Cerebellar cortex (tissue), 1 donor: ENCODE data around the gene KATNAL1.

ENCODE experiments used
- DNase-seq: peaks from one replicate; pipeline ENCODE4 v3.0.0-alpha.2; 2015; ENCODE audit warnings: low spot score

KATNAL1 gene

GRCh38 chr13:30332456-30333143, 25.2 kb upstream of the KATNAL1 start:
- no peak for DNase-seq

DNA sequence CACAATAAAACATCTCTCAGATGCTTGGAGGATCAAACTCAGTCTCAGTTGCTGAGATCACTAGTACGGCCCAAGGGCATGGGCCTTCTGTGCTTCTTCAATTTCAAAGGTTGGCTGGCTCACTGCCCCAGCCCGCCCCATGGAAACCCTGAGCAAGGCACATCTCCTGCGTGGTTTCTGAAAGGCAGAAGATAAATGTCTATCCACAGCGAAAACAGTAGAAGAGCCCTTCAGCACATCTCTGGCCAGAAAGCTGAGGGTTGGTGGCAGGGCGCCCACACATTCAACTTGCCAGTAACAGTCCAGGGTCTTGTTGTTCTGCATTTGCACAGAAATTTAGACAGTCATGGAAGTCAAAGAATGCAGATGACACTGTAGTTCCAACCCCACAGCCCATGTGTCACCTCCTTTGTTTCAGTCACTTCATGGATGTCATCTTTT, 24.0 kb upstream of the KATNAL1 start:
- DNase-seq = no peak

DNA sequence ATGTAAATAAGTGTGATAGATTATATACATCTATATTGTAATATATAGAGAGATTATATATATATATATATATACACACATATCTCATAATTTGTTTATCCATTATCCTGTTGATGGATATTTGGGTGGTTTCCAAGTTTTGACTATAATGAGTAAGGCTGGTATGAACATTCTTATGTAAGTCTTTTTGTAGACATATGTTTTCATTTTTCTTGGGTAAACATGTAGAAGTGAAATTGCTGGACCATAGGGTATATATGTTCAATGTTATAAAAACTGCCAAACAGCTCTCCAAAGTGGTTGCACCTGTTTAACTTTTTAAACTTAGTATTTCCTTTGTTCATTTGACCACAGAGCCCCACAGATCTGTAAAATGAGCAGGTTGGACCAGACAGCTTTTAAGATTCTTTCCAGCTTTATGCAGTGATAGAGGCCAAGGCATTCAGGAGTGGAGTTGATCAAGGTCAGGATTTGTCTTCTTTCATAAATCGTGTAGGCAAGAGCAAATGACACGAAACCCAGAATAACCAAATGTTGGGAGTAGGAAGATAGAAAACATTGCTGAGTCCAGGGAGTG, 21.7 kb upstream of the KATNAL1 start:
- no peak for DNase-seq

DNA sequence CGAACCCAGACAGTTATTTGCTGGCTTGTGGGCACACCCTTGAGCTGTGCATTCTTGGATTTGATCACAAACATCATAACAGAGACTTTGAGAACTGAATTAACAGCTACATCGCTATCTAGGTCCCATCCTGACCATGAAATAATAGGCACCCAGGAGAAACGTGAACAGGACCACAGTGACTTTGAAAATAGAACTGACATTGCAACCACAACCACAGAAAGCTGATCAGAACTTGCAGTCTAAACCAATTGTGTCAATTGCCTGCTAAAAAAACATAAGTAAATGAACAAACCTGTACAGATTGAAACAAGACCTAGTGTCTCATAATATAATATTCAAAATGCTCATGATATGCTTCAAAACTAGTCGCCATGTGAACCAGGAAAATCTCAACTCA, 18.3 kb upstream of the KATNAL1 start:
- DNase-seq = no peak

DNA sequence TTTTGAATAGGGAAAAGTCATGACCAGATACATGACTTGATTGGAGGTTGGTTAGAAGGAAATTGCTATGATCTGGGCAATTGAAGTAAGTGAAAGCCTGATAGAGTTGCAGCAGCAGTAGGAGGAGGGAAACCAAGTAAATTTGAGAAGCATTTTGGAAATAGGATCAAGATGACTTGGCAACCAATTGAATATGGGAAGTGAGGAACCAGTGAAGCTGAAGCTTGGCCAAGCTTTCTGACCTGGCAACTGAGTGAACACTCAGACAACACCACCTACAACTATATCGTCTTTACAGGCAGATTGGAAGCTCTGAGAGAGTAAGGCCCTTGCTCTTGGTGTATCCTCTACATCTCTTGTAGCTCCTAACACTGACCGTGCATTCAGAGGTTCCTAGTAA, 16.2 kb upstream of the KATNAL1 start:
- DNase-seq = no peak

DNA sequence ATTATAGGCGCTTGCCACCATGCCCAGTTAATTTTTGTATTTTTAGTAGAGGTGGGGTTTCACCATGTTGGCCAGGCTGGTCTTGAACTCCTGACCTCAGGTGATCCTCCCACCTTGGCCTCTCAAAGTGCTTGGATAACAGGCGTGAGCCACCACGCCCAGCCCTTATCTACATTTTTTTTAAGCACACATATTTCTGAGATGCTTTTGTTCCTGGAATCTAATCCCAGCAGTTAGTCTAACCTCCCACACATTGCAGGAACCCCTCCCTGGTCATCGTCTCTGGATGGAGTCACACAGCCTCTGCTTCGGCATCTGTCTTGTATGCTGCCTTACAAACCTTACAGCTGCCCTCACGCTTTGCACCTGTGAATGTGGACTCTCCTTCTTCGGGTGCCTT, 15.1 kb upstream of the KATNAL1 start:
- no peak for DNase-seq

GRCh38 chr13:30321256-30321655, 13.9 kb upstream of the KATNAL1 start:
- no peak for DNase-seq

DNA sequence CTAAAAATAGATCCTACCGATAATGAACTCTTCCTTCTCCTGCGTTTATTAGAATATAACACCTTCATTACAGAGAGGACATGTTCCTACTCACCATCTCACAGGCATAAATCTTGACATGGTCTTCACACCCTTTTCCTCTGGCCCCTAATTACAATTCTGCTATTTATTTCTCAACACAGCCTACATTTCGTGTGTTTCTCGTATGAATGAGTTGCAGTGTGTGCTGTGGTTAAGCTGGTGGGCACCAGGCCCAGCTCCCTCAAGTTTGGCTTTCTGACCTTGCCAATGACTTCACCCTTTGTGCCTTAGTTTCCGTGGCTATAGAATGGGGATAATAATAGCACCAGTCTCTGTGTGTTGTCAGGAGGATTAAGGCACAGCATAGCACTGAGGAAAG, 12.3 kb upstream of the KATNAL1 start:
- DNase-seq = no peak

GRCh38 chr13:30319130-30319529, 11.8 kb upstream of the KATNAL1 start:
- no peak for DNase-seq

- no peak for DNase-seq
Observed at GRCh38 chr13:30318026-30318425, 10.7 kb upstream of the KATNAL1 start.

- no peak for DNase-seq
Observed at GRCh38 chr13:30314562-30314961, 7.2 kb upstream of the KATNAL1 start.

DNA sequence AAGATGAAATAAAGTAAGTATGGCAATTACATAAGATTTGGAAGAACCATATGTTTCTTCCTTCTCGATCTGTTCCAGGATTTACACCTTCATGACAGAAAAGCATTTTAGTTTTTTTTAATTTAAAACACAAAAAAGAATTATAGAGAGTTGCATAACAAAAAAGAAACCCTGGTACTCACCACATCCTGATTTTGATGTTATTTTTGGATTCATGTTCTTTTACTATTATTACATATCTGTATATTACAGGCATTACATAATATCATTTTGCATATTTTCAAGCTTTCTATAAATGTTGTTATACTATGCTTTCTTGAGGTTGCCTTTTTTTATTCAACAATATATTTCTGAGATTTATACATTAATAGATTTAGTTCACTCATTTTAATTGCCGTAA, 6.7 kb upstream of the KATNAL1 start:
- DNase-seq = no peak

GRCh38 chr13:30313311-30313710, 6.0 kb upstream of the KATNAL1 start:
- peak; percentile 21 for DNase-seq

DNA sequence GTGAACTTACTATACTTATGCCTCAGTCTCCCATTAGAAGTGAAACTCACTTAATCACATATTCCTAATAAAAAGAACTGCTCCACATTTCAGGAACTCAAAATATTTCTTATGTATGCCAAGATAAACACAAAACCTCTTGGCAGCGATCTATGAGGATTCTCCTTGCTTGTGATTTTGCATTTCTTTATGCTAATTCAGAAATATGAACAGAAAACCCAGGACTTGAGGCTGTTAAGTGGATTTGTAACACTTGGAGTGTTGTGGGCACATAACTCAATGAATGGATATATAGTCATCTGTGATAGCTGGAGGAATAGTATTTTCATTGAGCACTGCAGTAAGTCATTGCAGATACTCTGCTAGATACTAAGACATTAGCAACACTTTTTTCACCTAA, 5.6 kb upstream of the KATNAL1 start:
- no peak for DNase-seq

- no peak for DNase-seq
Observed at GRCh38 chr13:30308548-30308947, 1.2 kb upstream of the KATNAL1 start.

- DNase-seq = no peak
Observed at GRCh38 chr13:30307971-30308290, 580 bp upstream of the KATNAL1 start.

DNA sequence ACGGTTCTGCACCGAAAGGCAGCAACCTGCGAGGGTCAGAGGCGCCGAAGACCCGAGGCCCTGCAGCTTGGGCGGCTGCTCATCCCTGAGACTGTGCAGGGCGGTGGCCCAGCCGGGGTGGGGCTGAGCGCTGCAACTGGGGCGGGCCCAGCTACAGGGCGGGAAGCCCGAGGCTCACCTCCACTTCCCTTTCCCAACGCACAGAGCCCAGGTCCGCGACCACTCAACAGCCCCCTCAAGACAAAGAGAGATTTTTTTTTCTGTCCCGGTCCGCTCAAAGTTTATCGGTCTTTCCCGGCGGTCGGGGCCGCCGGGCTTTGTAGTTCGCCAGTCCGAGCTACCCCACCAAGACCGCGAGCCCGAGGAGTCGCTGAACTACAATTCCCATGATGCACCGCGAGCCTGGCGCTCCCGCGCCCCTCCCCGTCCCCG, 573 bp downstream of the KATNAL1 start:
- peak; percentile 94 for DNase-seq

DNA sequence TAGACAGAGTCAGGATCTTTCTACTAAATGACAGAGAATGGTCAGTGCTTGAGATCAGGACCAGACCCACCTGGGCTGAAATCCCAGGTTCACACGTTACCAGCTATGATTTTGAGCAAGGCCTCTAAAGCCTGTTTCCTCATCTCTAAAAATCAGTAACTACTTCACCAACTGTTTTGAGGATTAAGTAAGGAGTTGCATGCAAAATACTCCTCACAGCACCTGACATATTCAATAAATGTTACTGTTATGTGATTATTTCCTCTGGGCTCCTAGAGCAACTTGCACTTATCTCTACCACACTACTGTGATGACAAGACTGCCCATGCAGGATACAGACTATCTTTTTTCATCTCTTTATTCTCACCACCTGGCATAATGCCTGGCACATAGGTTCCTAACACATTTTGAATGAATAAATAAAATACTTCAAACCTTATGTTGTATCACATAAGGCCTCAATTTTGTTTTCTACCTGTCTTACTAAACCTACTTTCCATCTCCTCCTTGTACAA, 1.8 kb downstream of the KATNAL1 start:
- no peak for DNase-seq

DNA sequence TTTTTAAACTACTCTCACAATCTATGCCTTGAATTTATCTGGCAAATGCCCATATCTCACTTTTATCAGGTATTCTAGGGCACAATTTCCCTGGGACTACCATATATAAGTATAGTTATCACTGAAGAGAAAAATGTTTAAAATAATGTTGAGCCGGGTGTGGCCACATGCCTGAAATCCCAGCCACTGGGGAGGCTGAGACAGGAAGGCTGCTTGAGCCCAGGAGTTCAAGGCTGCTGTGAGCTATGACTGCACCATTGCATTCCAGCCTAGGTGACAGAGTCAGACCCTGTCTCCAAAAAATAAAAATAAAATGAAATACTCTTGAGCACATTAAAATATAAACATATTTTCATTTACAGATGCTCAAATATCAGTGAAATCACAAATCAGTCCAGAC, 4.1 kb downstream of the KATNAL1 start:
- no peak for DNase-seq

- no peak for DNase-seq
Observed at GRCh38 chr13:30301827-30302226, 5.5 kb downstream of the KATNAL1 start.

DNA sequence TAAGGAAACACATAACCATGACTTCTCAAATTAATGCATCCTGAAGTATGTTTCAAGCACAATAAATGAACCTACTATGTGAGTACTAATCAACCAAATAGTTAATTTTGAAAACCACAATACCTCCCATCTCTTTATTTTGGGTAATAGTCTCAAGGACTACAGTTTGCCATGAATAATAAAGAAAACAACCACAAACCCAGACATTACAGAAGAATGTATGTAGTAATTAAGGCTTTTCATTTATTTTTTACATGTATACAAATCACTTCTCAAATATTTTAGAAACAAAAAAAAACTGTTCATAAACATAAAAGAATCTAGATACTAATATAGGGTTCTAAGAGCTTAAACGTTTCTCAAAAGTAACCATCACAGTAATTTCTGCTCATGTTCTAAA, 6.8 kb downstream of the KATNAL1 start:
- DNase-seq = no peak

GRCh38 chr13:30299786-30300185, 7.6 kb downstream of the KATNAL1 start:
- DNase-seq = no peak

DNA sequence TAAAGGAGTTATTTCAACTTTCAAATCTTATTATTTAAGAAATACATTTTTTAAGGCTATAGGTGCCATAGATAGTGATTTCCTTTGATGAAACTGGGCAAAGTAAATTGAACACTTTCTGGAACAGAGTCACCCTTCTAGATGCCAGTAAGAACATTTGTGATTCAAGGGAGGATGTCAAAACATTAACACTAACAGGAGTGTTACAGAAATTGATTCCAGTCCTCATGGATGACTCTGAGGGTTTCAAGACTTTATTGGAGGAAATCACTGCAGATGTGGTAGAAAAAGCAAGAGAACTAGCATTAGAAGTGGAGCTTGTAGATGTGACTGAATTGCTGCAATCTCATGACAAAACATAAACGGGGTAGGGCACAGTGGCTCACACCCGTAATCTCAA, 12.2 kb downstream of the KATNAL1 start:
- no peak for DNase-seq

- DNase-seq = no peak
Observed at GRCh38 chr13:30294004-30294403, 13.3 kb downstream of the KATNAL1 start.
